ENCODE measurements around the gene IKZF4.
A peak's percentile ranks its signal among the peaks of the same experiment; 100 is the strongest.
"Not testable (repeated sequence)": the region's sequence is repeated elsewhere in the genome, so short reads cannot be mapped to it uniquely, and the experiment has no call there.

The IKZF4 gene

GRCh38 chr12:55999522-55999921 lies 21.3 kb upstream of the IKZF4 start:
- DNase-seq, ATAC-seq: not testable (repeated sequence)

- DNase-seq, ATAC-seq: not testable (repeated sequence)
Measured at GRCh38 chr12:55999999-56000540, 20.8 kb upstream of the IKZF4 start.

GRCh38 chr12:56001487-56002100 lies 19.2 kb upstream of the IKZF4 start:
- DNase-seq, result no peak
- no peak for ATAC-seq

DNA sequence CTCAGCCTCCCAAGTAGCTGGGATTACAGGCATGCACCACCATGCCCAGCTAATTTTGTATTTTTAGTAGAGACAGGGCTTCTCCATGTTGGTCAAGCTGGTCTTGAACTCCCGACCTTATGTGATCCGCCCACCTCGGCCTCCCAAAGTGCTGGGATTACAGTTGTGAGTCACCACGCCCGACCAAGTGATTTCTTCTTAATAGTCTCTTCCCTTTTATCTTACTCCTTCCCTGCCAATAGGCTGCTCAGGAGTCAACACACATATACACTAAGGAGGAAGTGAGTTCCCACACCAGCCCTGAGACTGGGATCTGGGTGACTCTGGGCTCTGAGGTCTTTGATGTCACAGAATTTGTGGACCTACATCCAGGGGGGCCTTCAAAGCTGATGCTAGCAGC lies 17.5 kb upstream of the IKZF4 start:
- not testable (repeated sequence) for ATAC-seq, DNase-seq

- ATAC-seq (no peak), DNase-seq (no peak)
Measured at GRCh38 chr12:56004211-56004610, 16.6 kb upstream of the IKZF4 start.

- DNase-seq (peak; percentile 79), ATAC-seq (peak; percentile 60)
Measured at GRCh38 chr12:56007564-56008559, 13.0 kb upstream of the IKZF4 start.

- ATAC-seq, result no peak
- DNase-seq, result no peak
Measured at GRCh38 chr12:56010111-56010570, 10.7 kb upstream of the IKZF4 start.

DNA sequence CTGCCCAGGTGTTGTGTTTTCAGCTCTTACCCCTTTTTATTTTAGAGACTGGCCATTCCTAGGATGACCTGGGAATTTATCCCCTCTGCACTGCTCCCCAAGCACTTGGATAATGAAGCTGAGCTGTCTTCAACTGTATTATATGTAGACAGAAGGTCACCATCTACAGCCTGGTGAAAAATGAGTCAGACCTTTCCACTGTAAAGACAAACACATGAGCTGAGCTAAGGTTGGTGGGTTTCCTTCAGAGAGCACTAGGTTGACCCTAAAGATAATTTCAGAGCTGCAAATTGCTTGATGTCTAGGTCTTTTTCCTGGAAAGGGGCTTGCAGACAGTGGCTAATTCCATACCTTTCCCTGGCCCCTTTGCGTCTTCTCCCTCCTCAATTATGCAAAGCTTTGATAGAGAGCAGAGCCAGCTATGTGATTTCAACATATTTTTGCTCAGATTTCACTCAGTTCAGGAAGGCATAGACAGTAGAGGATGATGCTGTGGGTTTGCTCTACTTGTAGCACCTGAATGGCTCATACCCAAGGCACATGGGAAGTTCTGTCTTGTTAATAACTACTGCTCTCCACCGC lies 9.2 kb upstream of the IKZF4 start:
- peak; percentile 56 for ATAC-seq
- DNase-seq, result no peak

DNA sequence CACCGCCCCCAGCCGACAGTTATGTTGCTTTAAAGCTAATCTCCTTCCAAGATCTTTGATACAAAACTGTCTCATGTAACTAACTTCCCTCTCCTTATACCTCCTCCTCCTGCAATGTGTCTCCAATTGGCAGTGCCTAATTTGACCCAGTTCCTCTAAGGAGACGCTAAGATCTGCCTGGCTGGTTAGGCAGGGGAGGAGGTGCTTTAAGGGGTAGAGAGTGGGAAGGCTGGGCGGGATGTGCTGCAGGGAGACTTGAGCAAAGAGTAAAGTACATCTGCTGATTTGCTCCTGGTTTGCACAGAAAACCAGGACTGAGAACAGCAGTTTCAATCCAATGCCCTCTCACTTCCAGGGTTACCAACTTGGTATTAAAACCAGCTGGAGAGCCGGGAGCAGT lies 7.4 kb upstream of the IKZF4 start:
- DNase-seq (no peak), ATAC-seq (no peak)

DNA sequence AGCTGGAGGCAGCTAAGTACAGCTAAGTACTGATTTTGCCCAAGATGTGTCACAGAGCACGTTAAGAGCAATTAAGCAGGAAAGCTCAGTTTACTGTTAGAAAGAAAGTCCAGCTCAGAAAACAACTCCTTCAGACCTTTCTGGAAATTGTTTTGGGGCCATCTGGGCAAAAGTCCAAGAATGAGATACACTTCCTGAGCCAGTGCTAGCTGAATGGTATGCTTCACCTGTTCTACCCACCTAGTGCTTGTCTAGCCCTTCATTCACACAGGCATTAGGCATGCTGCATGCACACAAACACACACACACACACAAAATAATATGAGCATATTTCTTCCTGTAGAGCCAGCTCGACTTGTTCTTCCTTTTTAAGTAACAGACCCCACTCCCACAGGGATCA lies 6.6 kb upstream of the IKZF4 start:
- DNase-seq (no peak), ATAC-seq (no peak)

GRCh38 chr12:56017181-56017580 lies 3.7 kb upstream of the IKZF4 start:
- no peak for DNase-seq
- no peak for ATAC-seq

GRCh38 chr12:56018356-56018755 lies 2.5 kb upstream of the IKZF4 start:
- DNase-seq (no peak), ATAC-seq (no peak)

DNA sequence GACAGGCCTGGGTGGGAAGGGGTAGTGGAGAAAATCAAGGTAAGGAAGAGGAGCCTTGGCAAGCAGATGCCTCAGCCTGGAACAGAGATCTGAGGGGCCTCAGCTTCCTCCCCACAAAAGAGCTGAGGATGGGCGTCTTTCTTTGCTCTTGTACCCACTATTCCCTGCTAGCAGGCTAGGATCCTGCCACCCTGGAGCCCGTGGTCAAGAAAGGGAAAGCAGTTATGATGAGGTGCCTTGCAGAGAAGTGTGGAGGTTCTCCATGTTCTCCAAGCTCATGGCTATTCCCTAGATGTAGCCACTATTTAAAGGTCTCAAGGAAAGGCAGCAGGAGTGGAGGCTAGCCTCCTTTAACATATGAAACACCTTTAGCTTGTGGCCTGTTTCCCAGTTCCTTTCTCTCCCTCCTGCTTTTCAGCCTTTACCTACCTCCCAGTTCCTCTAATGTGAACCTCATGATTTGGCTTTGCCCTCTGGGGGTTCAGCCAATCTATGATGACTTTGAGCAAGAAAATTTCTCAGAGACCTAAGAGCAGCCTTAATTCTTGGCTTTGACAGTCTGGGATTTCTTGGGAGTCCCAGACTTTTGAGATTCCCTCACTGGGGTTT lies 1.1 kb downstream of the IKZF4 start:
- no peak for DNase-seq
- ATAC-seq, result no peak

- DNase-seq, result no peak
- no peak for ATAC-seq
Measured at GRCh38 chr12:56028511-56029165, 7.8 kb downstream of the IKZF4 start.

- DNase-seq (no peak), ATAC-seq (no peak)
Measured at GRCh38 chr12:56029166-56029519, 8.3 kb downstream of the IKZF4 start.

- DNase-seq (peak; percentile 56), ATAC-seq (no peak)
Measured at GRCh38 chr12:56029666-56030293, 8.9 kb downstream of the IKZF4 start.

DNA sequence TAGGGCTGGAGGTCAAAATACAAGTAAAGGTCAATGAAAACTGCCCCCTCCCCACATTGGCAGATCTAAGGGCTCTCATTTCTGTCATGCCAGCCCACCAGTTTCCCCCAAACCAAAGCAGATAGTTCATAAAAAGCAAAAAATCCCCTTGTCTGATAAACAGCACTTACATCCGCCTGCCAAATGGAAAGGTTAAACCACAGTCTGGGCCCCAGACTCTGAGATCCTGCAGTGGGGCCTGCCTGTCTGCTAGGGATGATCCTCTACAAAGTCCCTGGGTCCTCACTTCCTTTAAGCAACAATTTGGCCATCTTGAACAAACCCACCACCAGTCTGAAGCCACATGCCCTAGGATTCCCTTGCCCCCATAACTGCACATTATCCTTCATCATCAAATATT lies 11.1 kb downstream of the IKZF4 start:
- peak; percentile 73 for ATAC-seq
- DNase-seq, result peak; percentile 56

- peak; percentile 61 for DNase-seq
- peak; percentile 71 for ATAC-seq
Measured at GRCh38 chr12:56034586-56035332, 13.9 kb downstream of the IKZF4 start.

- no peak for DNase-seq
- no peak for ATAC-seq
Measured at GRCh38 chr12:56037161-56037560, 16.3 kb downstream of the IKZF4 start.

- ATAC-seq, result no peak
- no peak for DNase-seq
Measured at GRCh38 chr12:56038022-56038655, 17.3 kb downstream of the IKZF4 start.

Measured in stimulated activated naive CD8-positive, alpha-beta T cell treated with anti-CD3 and anti-CD28 coated beads, Interleukin-15, Interleukin-2, amounts not matched to agents 100 U/mL and 50 U/mL, for 24 hours (primary cell).